H1 (cell line): ENCODE data around the gene ACOD1. TPM values are rescaled to one million over a fixed set of nuclear protein-coding genes. Genes with fewer than 3 reads are reported as not detected.

Experiments used
- CTCF ChIA-PET: fragments of 300-600 bp; sonication (Branson Sonifier 250); formaldehyde crosslinking; loops from one replicate; lab custom pipeline; 2021; ENCODE audit not compliant: partially characterized antibody; lab: Charles Lee
- POLR2A ChIA-PET: fragments of 300-600 bp; sonication (Branson Sonifier 250); formaldehyde crosslinking; loops from one replicate; lab custom pipeline; 2021; ENCODE audit warnings: inconsistent platforms; ENCODE audit not compliant: partially characterized antibody; lab: Charles Lee
- DNase-seq, 2 experiments: peaks; one replicate each; pipeline versions ENCODE4 v3.0.0 to v3.0.0-alpha.2; 2010 to 2022; ENCODE audit warnings: low spot score in 2 of 2, low read depth in 1 of 2, mixed read lengths in 1 of 2
- FAIRE-seq: peaks from 2 replicates; lab custom pipeline; 2011; peaks lifted over from hg19 to GRCh38; lab: Jason Lieb, UNC
- H2AFZ ChIP-seq: 2 replicates; pipeline ENCODE4 v1.8.1; 2012; ENCODE audit warnings: low read length, inconsistent platforms
- H2AK5ac ChIP-seq: 2 replicates; pipeline ENCODE4 v1.6.1; 2013; ENCODE audit warnings: low read depth, low read length
- H2BK120ac ChIP-seq: replicated peaks from 2 replicates; pipeline ENCODE3; 2013; ENCODE audit warnings: low read depth, low read length, inconsistent platforms
- H2BK12ac ChIP-seq: 2 replicates; pipeline ENCODE4 v1.6.1; 2013; ENCODE audit warnings: low read depth, low read length
- H2BK15ac ChIP-seq: 2 replicates; pipeline ENCODE4 v1.6.1; 2013; ENCODE audit warnings: low read length
- H2BK20ac ChIP-seq: 2 replicates; pipeline ENCODE4 v1.6.1; 2013; ENCODE audit warnings: low read length
- H2BK5ac ChIP-seq: 2 replicates; pipeline ENCODE4 v1.6.1; 2013; ENCODE audit warnings: low read depth, low read length
- H3K14ac ChIP-seq: 2 replicates; pipeline ENCODE4 v1.6.1; 2013; ENCODE audit warnings: inconsistent platforms; ENCODE audit not compliant: insufficient read length
- H3K18ac ChIP-seq: 2 replicates; pipeline ENCODE4 v1.6.1; 2013; ENCODE audit warnings: low read length; ENCODE audit errors: extremely low read depth
- H3K23ac ChIP-seq: 2 replicates; pipeline ENCODE4 v1.6.1; 2013; ENCODE audit warnings: inconsistent platforms; ENCODE audit not compliant: insufficient read length
- H3K23me2 ChIP-seq: 2 replicates; pipeline ENCODE4 v1.6.1; 2013; ENCODE audit warnings: low read depth, low read length
- H3K27ac ChIP-seq: 2 replicates; pipeline ENCODE4 v1.6.1; 2011; ENCODE audit warnings: low read depth, low read length, inconsistent platforms
- H3K27me3 ChIP-seq, 4 experiments: replicated peaks in 1 of 4; 1 replicate in 1 of 4; 2 replicates in 3 of 4; pipeline versions ENCODE4 v1.6.1 to v1.8.1; 2011 to 2013; ENCODE audit warnings: low read length in 3 of 4, mild to moderate bottlenecking in 3 of 4, inconsistent platforms in 2 of 4, mixed read lengths in 2 of 4, moderate library complexity in 1 of 4; ENCODE audit not compliant: control insufficient read depth in 3 of 4, insufficient read depth in 3 of 4; ENCODE audit errors: extremely low read depth in 1 of 4
- H3K36me3 ChIP-seq, 4 experiments: 2 replicates each; pipeline versions ENCODE4 v1.6.1 to v1.8.1; 2011 to 2013; ENCODE audit warnings: mild to moderate bottlenecking in 4 of 4, low read length in 3 of 4, moderate library complexity in 2 of 4, control low read depth in 1 of 4, inconsistent platforms in 1 of 4; ENCODE audit not compliant: insufficient read depth in 4 of 4, control insufficient read depth in 2 of 4
- H3K4ac ChIP-seq: replicated peaks from 2 replicates; pipeline ENCODE3; 2013; ENCODE audit warnings: low read length, low read depth, mixed read lengths, inconsistent platforms; ENCODE audit not compliant: insufficient read length
- H3K4me1 ChIP-seq, 4 experiments: replicated peaks in 1 of 4; 1 replicate in 1 of 4; 2 replicates in 3 of 4; pipeline versions ENCODE4 v1.6.1 to v1.8.1; 2011 to 2013; ENCODE audit warnings: low read length in 3 of 4, inconsistent platforms in 2 of 4, mixed read lengths in 1 of 4; ENCODE audit not compliant: insufficient read depth in 4 of 4, control insufficient read depth in 3 of 4
- H3K4me2 ChIP-seq, 2 experiments: 2 replicates each; pipeline versions ENCODE4 v1.6.1 to v1.8.1; 2011 to 2013; ENCODE audit warnings: low read depth in 2 of 2, low read length in 2 of 2, control low read depth in 1 of 2, inconsistent platforms in 1 of 2, mild to moderate bottlenecking in 1 of 2; ENCODE audit not compliant: insufficient read depth in 1 of 2
- H3K4me3 ChIP-seq, 4 experiments: fragments of 200-600, 300-600 bp in 1 of 4; sonication (generic), shearing (Covaris generic), sonication (Bioruptor Twin) in 1 of 4; 2 replicates each; pipeline versions ENCODE4 v1.5.1 to v1.8.1; 2011 to 2016; ENCODE audit warnings: low read length in 4 of 4, low read depth in 3 of 4, control low read depth in 2 of 4, inconsistent platforms in 2 of 4, mild to moderate bottlenecking in 2 of 4, mixed read lengths in 1 of 4, moderate library complexity in 1 of 4; ENCODE audit not compliant: insufficient read depth in 2 of 4; ENCODE audit errors: extremely low read depth in 1 of 4
- H3K56ac ChIP-seq: replicated peaks from 2 replicates; pipeline ENCODE3; 2013; ENCODE audit warnings: low read depth, mild to moderate bottlenecking, mixed read lengths, low read length, inconsistent platforms; ENCODE audit not compliant: insufficient read length
- H3K79me1 ChIP-seq: 2 replicates; pipeline ENCODE4 v1.6.1; 2013; ENCODE audit warnings: low read depth, low read length, control low read depth
- H3K79me2 ChIP-seq, 2 experiments: 2 replicates each; pipeline versions ENCODE4 v1.6.1 to v1.8.1; 2012 to 2013; ENCODE audit warnings: low read length in 2 of 2, mild to moderate bottlenecking in 2 of 2, inconsistent platforms in 1 of 2; ENCODE audit not compliant: insufficient read depth in 2 of 2, control insufficient read depth in 1 of 2
- H3K9ac ChIP-seq, 4 experiments: replicated peaks in 1 of 4; 1 replicate in 1 of 4; 2 replicates in 3 of 4; pipeline versions ENCODE4 v1.6.1 to v1.8.1; 2011 to 2013; ENCODE audit warnings: low read depth in 3 of 4, low read length in 3 of 4, control low read depth in 2 of 4, mild to moderate bottlenecking in 2 of 4, moderate library complexity in 2 of 4, inconsistent platforms in 1 of 4; ENCODE audit errors: extremely low read depth in 1 of 4
- H3K9me3 ChIP-seq, 2 experiments: 2 replicates each; pipeline versions ENCODE4 v1.6.1 to v1.8.1; 2012 to 2013; ENCODE audit warnings: mild to moderate bottlenecking in 2 of 2, moderate library complexity in 2 of 2, control low read depth in 1 of 2, inconsistent platforms in 1 of 2, low read depth in 1 of 2, low read length in 1 of 2, mixed read lengths in 1 of 2; ENCODE audit not compliant: insufficient read depth in 2 of 2
- H4K20me1 ChIP-seq, 2 experiments: replicated peaks in 1 of 2; 2 replicates each; pipeline versions ENCODE3 to v1.8.1; 2011 to 2013; ENCODE audit warnings: inconsistent platforms in 2 of 2, low read length in 2 of 2, mild to moderate bottlenecking in 1 of 2; ENCODE audit not compliant: insufficient read depth in 2 of 2, control insufficient read depth in 1 of 2
- H4K5ac ChIP-seq: 2 replicates; pipeline ENCODE4 v1.6.1; 2013; ENCODE audit warnings: low read length, low read depth, mixed read lengths, inconsistent platforms; ENCODE audit not compliant: insufficient read length
- H4K8ac ChIP-seq: 2 replicates; pipeline ENCODE4 v1.8.0; 2013; ENCODE audit warnings: mild to moderate bottlenecking, moderate library complexity, low read length, inconsistent platforms; ENCODE audit not compliant: insufficient read depth; ENCODE audit errors: extremely low read depth
- H4K91ac ChIP-seq: replicated peaks from 2 replicates; pipeline ENCODE3; 2013; ENCODE audit warnings: low read length, mixed read lengths, inconsistent platforms; ENCODE audit not compliant: insufficient read length
- BCL11A ChIP-seq, 2 experiments: IDR thresholded peaks; one replicate each; pipeline ENCODE4 v1.6.1; 2011; ENCODE audit warnings: low read depth in 2 of 2, low read length in 2 of 2, mild to moderate bottlenecking in 2 of 2
- BRCA1 ChIP-seq: IDR thresholded peaks from 2 replicates; pipeline ENCODE4 v1.6.1; 2012; ENCODE audit warnings: low read depth, low read length, improper control_type of control experiment
- HDAC6 ChIP-seq: IDR thresholded peaks from one replicate; pipeline ENCODE4 v1.7.1; 2012; ENCODE audit warnings: low read depth, mild to moderate bottlenecking, inconsistent platforms, low read length, moderate library complexity
- POLR2AphosphoS5 ChIP-seq: IDR thresholded peaks from 2 replicates; pipeline ENCODE4 v1.6.1; 2011; ENCODE audit warnings: low read depth, low read length
- RFX5 ChIP-seq: IDR thresholded peaks from 2 replicates; pipeline ENCODE4 v1.6.1; 2011; ENCODE audit warnings: low read depth, low read length, improper control_type of control experiment, borderline replicate concordance
- RNF2 ChIP-seq: fragments of 200-900, 300-1000 bp; sonication (generic); IDR thresholded peaks from 2 replicates; pipeline ENCODE4 v1.7.1; 2016; ENCODE audit warnings: borderline replicate concordance, low read depth, mild to moderate bottlenecking, antibody characterized with exemption, low read length; ENCODE audit not compliant: poor library complexity, severe bottlenecking; ENCODE audit errors: missing control alignments
- SP2 ChIP-seq: IDR thresholded peaks from 2 replicates; pipeline ENCODE4 v1.6.1; 2012; ENCODE audit warnings: mild to moderate bottlenecking, low read length, inconsistent platforms
- TCF12 ChIP-seq: IDR thresholded peaks from 2 replicates; pipeline ENCODE4 v1.6.1; 2011; ENCODE audit warnings: low read depth, mild to moderate bottlenecking, low read length
- whole genome bisulfite sequencing, 2 experiments: shearing (Covaris generic) in 1 of 2; methylation state at CpG; one replicate each; pipeline versions ENCODE4 v1.1.6 to v1.1.7; 2013 to 2015; ENCODE audit warnings: low lambda C conversion rate in 2 of 2, mixed read lengths in 2 of 2, inconsistent platforms in 1 of 2, low coverage in 1 of 2, missing lambda C conversion rate in 1 of 2; ENCODE audit not compliant: insufficient replicate concordance in 2 of 2, insufficient coverage in 1 of 2, insufficient read length in 1 of 2; ENCODE audit errors: extremely low coverage in 1 of 2, missing lambda C conversion rate in 1 of 2; 5-methylcytosine and 5-hydroxymethylcytosine counted together
- polyA plus RNA-seq, 7 experiments: library from polyadenylated mRNA; depleted of rRNA in 3 of 7; stranded (reverse) in 5 of 7; unstranded in 2 of 7; fragments of >200 nt in 5 of 7; fragments of 200-250 nt in 2 of 7; gene quantifications; 1 replicate in 5 of 7; 2 replicates in 1 of 7; 4 replicates in 1 of 7; pipeline versions ENCODE4 v1.2.1 to v1.2.3, GENCODE V29; 2011 to 2013; ENCODE audit warnings: missing spikeins in 2 of 7, mixed read lengths in 2 of 7
- total RNA-seq: library from RNA; stranded (reverse); fragmentation: NEBNext Ultra II Directional; extraction: Animal tissue kit (Norgen Biotek cat#: 25700); gene quantifications from 2 replicates; pipeline ENCODE4 v1.2.1, GENCODE V29; 2021
- TF ChIP-seq, protein P1 (sequence below): IDR thresholded peaks from 2 replicates; pipeline ENCODE4 v1.6.1; 2012; ENCODE audit warnings: inconsistent platforms
- TF ChIP-seq, protein P2 (sequence below), 3 experiments: IDR thresholded peaks; 1 replicate in 2 of 3; 2 replicates in 1 of 3; pipeline versions ENCODE4 v1.5.1 to v1.6.1; 2011; ENCODE audit warnings: low read length in 3 of 3, mild to moderate bottlenecking in 3 of 3, inconsistent platforms in 2 of 3, low read depth in 1 of 3, moderate library complexity in 1 of 3; ENCODE audit not compliant: insufficient read depth in 1 of 3; ENCODE audit errors: control extremely low read depth in 1 of 3

Gene ACOD1
- total and polyA plus RNA-seq, 2 of the 8 experiments (the other 6 are each of a cell fraction or from before 2014, with no cell fraction given): not detected

DNA sequence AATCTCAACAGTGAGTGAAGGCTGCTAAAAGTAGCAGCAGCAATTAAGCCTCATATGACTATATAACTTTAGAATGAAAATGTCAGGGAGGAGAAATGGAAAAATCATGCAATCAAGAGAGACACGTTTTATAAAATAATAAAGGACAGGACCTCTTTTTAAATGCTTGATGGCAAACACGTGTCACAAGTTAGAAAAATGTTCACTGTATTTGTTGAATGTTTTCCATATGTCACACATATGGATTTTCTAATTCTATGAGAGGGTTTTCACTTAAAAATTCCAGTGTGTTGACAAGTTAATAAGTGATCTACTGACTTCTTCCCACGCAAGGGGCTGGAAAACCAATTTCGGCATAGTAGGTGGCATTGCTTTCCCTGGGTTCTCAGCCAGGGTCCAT is 34.4 kb upstream of the ACOD1 start:
- POLR2A ChIA-PET: no interaction called here

More for the DNA sequence above, 34.4 kb upstream of the ACOD1 start:
- no peak overlapping the region for H3K4me2 ChIP-seq
- H3K9me3 ChIP-seq: no peaks in the 10 kb centered on the region
- H2BK5ac ChIP-seq: no peak overlapping the region
- no peak overlapping the region for H3K4me3 ChIP-seq
- 90% methylated on average over 4 of the region's 4 CpGs; no CpG with 5 or more reads in 1 of the 2 experiments for WGBS, 2 experiments
- CTCF ChIA-PET: interaction anchor here (1.6 kb wide), 1 partner anchor 10 kb away, joined by 6 read pairs; no protein-coding TSS in a partner anchor
- no peak overlapping the region for H2BK120ac ChIP-seq
- FAIRE-seq: no peak
- H3K27me3 ChIP-seq: no peaks in the 10 kb centered on the region
- no peak overlapping the region for H2BK15ac ChIP-seq
- H2BK20ac ChIP-seq: no peak overlapping the region
- no peak overlapping the region for H4K5ac ChIP-seq
- no peak overlapping the region for H3K18ac ChIP-seq
- no peaks in the 10 kb centered on the region for H4K20me1 ChIP-seq
- H3K79me1 ChIP-seq: no peaks in the 10 kb centered on the region
- no peak overlapping the region for H4K8ac ChIP-seq
- H2AK5ac ChIP-seq: no peak overlapping the region
- no peaks in the 10 kb centered on the region for H3K79me2 ChIP-seq
- no peak for DNase-seq
- H3K4ac ChIP-seq: no peak overlapping the region
- H3K36me3 ChIP-seq: no peaks in the 10 kb centered on the region
- H2AFZ ChIP-seq: no peak overlapping the region
- no peaks in the 10 kb centered on the region for H3K23me2 ChIP-seq
- H3K4me1 ChIP-seq: no peaks in the 10 kb centered on the region
- no peak overlapping the region for H3K14ac ChIP-seq
- H3K9ac ChIP-seq: no peak overlapping the region
- H2BK12ac ChIP-seq: no peak overlapping the region
- no peak overlapping the region for H3K56ac ChIP-seq
- H4K91ac ChIP-seq: no peak overlapping the region
- no peak overlapping the region for H3K27ac ChIP-seq
- no peak overlapping the region for H3K23ac ChIP-seq
- TF ChIP-seq BCL11A (IDR thresholded peaks at IDR 0.05; ENCODE audit: low read depth in 2 of 2, low read length in 2 of 2) (no peak), POLR2AphosphoS5 (no peak), SP2 (no peak), BRCA1 (no peak), RFX5 (no peak), RNF2 (no peak), TCF12 (no peak), HDAC6 (no peak)
- TF ChIP-seq, protein P1, sequence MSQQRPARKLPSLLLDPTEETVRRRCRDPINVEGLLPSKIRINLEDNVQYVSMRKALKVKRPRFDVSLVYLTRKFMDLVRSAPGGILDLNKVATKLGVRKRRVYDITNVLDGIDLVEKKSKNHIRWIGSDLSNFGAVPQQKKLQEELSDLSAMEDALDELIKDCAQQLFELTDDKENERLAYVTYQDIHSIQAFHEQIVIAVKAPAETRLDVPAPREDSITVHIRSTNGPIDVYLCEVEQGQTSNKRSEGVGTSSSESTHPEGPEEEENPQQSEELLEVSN: no peak
- TF ChIP-seq, protein P2, sequence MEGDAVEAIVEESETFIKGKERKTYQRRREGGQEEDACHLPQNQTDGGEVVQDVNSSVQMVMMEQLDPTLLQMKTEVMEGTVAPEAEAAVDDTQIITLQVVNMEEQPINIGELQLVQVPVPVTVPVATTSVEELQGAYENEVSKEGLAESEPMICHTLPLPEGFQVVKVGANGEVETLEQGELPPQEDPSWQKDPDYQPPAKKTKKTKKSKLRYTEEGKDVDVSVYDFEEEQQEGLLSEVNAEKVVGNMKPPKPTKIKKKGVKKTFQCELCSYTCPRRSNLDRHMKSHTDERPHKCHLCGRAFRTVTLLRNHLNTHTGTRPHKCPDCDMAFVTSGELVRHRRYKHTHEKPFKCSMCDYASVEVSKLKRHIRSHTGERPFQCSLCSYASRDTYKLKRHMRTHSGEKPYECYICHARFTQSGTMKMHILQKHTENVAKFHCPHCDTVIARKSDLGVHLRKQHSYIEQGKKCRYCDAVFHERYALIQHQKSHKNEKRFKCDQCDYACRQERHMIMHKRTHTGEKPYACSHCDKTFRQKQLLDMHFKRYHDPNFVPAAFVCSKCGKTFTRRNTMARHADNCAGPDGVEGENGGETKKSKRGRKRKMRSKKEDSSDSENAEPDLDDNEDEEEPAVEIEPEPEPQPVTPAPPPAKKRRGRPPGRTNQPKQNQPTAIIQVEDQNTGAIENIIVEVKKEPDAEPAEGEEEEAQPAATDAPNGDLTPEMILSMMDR (IDR thresholded peaks at IDR 0.05; ENCODE audit: control extremely low read depth in 1 of 3, insufficient read depth in 1 of 3, low read depth in 1 of 3, low read length in 3 of 3): no peak
- TF ChIP-seq, all 59 proteins: peak for 0
